Stromal cell of bone marrow (primary cell): Measurements from ENCODE around the gene ZBTB40.

Experiments used
- DNase-seq: peaks from one replicate; pipeline ENCODE4 v3.0.0-alpha.2; 2012; ENCODE audit warnings: low read depth

ZBTB40 gene

DNA sequence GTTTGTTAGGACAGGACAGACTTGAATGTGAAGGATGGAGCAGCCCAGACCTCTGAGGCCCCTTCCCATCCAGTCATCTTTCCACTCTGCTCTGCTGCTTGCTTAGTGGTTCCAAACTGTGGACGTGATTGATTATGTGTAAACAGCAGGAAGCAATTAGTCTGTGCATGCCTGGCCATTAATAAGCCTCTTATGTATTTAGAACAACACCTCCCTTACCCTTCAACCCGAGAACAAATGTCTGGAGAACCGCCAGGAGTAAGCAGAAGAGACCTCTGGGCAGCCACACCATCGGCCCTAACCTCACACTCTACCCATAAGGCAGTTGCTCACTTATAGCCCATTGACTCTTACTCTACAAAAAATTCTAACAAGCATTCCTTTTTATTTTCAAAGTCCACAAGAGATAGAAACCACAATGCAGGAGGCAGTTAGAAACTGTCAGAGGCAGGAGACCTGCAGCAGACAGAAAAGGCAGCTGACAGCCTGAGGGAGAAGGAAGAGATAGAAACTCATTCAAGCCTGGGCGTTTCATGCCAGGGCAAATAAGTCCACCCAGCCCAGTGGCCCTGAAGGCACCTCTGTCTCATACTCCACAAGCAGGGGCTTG lies 105.8 kb downstream of the ZBTB40 start:
- no peak for DNase-seq

DNA sequence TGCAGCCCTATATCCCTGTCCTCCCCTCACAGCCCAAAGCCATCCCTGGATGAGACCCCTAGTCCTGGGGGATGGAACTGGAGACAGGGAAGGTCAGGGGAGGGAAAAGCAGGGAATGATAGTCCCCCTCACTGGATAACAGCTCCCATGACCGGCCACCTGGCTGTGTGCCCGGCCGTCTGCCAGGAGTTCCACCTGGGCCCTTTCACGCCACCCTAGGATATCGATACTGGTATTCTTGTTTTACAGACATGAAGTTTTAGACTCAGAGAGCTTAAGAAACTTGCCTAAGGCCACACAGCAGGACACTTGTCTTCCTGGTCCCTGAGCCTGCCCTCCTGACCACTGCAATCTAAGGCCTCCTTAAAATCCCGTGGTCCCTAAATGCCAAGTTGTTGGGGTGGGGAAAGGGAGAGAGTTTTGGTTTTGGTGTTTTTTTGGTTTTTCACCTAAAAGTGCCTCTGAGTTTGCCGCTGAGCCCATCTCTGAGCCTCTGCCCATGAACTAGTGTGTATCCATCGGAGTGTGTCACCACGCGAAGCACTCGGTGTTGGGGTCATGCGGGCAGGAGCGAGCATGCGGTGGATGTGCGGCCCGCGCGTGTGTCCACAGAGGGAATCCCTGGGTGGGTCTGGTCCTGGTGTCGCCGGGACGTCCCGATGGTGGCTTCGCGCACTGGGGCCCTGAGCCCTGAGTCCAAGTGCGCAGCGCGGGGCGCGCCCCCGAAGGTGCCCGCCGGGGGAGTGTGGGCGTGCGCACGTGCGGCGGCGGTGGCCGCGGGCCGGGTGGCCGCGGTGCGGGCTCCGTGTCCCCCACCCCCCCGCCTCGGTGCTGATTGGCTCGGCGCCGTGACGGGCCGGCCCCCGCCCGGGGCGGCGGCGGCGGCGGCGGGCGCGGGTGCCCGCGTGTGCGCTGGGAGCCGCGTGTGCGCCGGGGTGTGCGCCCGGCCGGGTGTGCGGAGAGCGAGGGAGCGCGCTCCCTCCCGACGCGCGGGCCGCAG lies 111.2 kb downstream of the ZBTB40 start, which contains the start of gene EPHA8:
Gene EPHA8 (plus strand): TSS at position 906 of the 1,000 bp plus-strand sequence. CDS start 147 bp downstream, outside the sequence.
- no peak for DNase-seq

DNA sequence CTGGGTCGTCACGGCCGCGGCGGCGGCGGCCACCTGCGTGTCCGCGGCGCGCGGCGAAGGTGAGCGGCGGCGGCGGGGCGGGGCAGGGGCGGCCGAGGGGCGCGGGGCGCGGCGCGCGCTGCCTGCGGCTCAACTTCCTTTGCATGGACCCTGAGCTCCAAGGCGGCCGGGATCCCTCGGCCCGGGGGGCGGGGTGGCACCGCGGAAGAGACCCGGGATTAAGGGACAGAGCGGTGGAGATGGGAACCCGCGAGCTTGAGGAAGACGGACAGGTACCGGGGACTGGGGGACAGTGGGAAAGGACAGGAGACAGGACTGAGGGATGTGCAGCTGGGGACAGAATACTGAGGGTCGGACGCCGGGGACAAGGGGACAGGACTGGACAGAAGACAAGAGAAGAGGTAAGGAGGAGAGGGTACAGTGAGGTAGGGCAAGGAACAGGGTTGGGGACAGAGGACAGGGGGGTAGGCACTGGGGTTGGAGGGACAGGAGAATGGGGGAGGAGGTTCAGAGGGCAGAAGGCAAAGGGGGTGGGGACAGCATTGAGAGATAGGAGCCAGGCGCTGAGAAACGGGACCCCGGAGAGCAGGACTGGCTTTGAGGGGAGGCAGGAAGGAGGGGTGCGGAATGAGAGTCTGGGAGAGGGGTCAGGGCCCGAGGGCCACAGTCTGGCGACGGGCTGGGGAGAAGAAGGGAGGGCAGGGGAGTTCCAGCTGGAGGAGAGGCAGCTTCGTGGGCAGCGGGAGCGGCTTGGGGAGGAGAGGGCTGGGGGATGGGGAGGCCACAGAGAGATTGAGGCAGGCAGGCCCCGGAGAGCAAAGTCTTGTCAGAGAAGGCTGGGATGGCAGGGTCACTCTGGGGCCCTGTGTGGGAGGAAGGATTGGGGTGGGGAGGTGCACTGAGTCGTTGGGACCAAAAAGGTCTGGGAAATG lies 112.3 kb downstream of the ZBTB40 start:
- DNase-seq: no peak

DNA sequence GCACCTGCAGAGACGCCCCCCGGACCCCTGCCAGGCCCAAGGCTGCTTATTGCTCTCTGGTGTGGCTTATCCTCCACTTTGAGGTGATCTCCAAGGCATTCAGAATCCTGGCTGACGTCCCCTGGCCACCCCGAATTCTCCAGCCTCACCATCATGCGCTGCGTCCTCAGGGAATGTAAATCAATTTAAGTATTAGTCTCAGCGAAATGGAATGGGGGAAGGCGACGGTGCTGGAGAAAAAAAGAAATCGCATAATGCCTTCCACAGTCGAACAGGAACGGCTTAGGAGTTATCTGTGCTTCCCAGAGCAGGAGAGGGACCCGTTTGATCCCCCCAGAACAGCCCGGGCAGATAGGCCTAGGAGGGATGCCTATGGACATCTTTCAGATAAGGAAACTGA lies 114.5 kb downstream of the ZBTB40 start:
- no peak for DNase-seq

DNA sequence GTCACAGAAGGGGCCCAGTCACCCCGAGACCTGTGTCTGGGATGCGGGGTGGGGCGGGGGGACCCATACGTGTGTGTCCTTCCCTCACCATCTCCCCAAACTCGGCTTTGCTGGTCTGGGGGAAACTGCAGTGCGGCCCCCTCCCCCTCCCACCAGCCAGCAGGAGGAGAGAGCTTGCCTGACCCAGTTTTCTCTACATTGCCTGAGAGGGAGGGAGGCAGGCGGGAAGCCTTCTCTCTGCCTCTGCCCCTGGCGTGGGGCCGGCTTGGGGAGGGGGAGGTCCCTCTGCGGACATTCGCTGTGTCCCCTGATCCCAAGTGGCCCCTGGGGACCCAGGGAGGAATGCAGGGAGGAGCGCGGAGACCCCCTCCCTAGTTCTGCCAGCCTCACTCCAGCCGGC lies 115.5 kb downstream of the ZBTB40 start:
- no peak for DNase-seq

DNA sequence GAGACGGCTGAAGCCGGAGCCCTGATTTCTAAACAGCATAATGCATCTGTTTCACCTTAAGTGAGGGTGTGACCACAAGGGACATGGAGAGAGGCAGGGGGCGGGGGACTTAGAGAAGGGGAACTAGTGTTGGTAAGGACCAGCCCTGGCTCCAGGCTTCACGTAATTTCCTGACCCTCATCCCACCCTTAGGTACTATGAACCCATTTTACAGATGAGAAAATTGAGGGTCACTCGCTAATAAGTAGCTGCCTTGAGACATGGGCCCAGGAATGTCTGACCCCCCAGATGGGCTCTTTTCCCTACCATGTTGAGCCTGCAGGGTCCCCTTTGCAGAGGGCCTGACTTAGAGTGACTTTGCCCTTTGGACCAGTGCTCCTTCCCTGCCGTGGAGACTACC lies 116.3 kb downstream of the ZBTB40 start:
- DNase-seq: no peak

DNA sequence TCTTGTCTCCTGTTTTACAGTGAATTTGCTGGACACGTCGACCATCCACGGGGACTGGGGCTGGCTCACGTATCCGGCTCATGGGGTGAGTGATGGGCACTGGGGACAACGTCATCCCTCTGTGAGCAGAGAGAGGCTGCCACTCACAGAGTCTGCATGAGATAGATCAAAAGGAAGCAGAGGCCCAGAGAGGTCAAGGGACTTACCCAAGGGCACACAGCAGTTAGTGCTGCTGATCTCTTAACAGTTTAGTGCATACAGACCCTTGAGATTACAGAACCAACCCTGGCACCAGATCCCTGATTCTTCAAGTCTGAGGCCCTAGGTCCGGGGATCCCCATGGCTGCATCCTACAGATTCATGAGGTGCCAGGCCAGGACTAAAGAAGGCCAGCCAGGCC lies 117.6 kb downstream of the ZBTB40 start:
- no peak for DNase-seq

DNA sequence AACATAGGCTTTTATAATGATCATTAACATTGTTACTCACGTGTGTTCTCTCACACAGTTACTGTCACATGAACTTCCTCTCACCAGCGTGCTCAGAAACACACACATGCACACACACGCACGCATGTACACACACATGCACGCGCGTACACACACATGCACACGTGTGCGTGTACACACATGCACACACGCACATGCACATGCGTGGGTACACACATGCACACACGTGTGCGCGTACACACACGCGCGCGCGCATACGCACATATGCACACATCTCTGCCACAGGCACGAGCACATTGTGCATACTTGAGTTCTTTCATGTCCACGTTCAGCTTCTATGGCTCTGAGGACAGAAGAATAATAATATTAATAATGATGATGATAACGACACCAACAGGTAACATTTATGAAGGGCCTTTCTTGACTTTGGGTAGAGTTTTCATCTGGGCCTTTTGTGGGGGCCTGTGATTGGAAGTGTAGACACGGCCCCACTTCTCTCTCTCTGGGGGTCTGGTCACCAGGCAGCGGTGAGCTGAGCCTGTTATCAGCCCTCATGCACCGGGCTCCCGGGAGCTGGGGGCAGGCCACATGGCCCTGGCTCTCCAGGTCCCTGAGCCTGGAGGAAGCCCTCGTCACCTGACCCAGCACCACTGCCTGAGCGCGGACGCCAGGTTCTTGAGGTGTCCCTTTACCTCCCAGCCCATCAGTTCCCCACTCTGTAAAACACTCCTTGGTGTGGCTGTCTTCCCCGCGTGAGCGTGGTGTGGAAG lies 118.7 kb downstream of the ZBTB40 start:
- no peak for DNase-seq

DNA sequence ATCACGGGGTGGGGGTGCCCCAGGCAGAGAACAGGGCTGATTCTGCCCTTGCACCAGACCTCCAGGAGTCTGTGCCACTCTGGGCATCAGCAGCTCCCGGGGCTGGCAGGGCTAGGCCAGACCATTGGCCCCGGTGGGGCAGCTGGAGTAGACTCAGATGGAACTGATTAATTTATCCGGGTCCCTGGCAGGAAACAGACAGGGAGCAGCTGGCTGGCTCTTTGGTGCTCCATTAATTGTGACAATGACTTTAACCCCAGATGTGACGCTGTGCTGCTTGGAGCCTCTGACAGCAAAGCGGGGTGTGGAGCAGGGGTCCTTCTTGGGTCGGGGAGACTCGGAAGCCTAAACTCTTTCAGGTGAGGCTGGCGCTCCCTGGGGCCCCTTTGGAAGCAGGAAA lies 121.2 kb downstream of the ZBTB40 start:
- DNase-seq: no peak

DNA sequence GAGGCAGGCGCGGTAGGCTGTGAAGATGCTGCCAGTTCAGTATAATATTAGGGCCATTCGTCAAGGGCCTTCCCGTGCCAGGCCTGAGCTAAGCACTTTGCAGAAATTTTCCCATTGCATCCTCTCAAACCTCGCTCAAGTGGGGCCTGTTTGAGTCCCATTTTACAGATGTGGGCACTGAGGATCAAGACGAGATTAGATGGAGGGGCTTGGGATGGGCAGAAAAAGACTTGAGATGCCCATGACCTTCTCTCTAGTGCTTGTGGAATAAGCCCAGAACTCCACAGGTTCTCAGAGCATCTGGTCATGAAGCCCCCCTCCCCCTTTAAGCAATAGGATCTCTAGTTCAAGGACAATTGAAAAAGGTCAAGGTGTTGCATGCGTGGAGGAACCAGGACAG lies 121.6 kb downstream of the ZBTB40 start:
- no peak for DNase-seq

DNA sequence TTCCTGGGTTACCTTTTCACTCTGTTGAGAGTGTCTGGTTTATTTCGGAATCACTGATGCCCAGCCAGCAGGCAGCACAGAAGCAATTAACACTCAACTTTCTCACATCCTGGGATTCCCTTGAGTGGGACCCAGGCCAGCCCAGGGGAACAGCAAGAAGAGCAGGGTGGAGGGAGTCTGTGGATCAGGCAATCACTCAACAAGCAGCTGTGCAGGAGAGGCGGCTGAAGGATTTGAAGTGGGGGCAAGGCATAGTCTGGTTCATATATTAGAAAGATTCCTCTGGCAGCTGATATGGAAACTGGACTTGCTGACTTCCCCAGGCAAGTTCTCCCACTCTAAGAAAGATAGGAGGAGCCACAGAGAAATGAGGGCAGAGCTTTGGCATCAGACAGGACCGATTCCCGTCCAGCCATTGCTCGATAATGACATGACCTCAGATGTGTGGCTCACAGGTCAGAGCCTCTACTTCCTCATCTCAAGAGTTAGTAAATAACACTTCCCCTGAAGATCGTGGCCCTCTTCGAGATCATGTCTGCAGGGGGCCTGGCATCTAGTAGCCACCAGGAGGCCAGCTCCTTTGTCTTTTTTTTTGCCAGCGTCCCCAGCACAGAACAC lies 124.0 kb downstream of the ZBTB40 start:
- no peak for DNase-seq

DNA sequence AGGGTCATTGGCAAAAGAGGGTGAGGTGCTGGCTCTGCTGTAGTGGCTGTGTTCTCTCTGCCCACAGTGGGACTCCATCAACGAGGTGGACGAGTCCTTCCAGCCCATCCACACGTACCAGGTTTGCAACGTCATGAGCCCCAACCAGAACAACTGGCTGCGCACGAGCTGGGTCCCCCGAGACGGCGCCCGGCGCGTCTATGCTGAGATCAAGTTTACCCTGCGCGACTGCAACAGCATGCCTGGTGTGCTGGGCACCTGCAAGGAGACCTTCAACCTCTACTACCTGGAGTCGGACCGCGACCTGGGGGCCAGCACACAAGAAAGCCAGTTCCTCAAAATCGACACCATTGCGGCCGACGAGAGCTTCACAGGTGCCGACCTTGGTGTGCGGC lies 124.5 kb downstream of the ZBTB40 start:
- DNase-seq: no peak

DNA sequence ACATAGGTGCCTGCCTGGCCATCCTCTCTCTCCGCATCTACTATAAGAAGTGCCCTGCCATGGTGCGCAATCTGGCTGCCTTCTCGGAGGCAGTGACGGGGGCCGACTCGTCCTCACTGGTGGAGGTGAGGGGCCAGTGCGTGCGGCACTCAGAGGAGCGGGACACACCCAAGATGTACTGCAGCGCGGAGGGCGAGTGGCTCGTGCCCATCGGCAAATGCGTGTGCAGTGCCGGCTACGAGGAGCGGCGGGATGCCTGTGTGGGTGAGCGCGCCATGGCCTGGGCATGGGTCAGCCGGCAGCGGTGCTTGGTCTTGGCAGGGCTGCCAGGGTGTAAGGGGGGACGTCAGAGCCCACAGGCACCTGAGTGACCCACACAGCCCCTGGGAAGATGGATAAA lies 125.0 kb downstream of the ZBTB40 start:
- DNase-seq: no peak

DNA sequence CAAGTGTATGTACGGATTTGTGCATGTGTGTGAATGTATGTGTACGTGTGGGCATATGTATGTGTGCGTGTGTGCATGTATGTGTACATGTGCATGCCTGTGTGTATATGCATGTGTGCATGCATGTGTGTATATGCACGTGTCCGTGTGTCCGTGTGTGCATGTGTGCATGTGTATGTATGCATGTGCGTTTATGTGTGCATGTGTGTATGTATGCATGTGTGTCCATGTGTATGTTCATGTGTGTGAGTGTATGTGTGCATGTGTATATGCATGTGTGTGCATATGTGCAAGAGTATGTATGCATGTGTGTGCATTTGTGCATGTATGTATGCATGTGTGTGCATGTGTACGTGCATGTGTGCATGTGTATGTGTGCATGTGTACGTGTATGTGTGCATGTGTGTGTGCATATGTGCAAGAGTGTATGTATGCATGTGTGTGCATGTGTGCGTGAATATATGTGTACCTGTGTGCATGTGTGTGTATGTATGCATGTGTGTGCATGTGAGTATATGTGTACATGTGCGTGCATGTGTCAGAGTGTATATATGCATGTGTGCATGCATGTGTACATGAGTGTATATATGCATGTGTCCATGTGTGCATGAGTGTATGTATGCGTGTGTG lies 127.2 kb downstream of the ZBTB40 start:
- DNase-seq: no peak

DNA sequence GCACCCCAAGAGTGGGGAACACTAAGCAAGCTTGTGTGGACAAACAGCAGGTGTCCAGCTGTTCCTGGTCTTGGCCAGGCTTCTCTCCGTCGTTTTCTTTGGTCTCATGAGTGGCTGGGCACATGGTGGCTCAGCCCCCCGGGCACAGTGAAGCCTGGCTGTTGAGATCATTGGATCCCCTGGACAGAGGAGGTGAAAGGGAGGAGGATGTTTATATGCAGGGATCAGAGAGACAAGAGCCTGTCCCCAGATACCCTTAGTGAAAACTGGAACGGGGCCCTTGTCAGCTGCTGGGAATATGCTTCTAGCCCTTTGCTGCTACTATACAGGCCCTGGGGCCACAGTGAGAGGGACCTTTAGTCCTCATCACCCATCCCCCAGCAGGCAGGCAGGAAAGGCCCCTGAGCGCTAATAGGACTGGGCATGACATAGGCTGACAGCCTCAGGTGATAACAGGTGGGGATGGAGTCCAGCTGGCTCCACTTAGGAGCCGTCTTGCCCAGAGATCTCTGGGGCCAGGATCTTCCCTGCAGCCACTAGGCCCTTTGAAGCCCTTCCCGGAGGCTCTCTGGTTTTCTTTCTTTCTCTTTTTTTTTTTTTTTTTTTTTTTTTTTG lies 128.0 kb downstream of the ZBTB40 start:
- no peak for DNase-seq
